ENCODE measurements around the gene NSD2.
A peak's percentile ranks its signal among the peaks of the same experiment; 100 is the strongest.
"Not testable (repeated sequence)": the region's sequence is repeated elsewhere in the genome, so short reads cannot be mapped to it uniquely, and the experiment has no call there.

The NSD2 gene

DNA sequence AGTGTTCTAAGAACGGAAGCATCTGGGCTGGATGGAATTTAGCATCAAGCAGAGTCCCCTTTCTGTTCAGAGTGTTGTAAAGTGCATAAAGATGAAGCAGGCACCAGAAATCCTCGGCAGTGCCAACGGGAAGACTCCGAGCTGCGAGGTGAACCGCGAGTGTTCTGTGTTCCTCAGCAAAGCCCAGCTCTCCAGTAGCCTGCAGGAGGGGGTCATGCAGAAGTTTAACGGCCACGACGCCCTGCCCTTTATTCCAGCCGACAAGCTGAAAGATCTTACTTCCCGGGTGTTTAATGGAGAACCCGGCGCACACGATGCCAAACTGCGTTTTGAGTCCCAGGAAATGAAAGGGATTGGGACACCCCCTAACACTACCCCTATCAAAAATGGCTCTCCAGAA lies 29.4 kb downstream of the NSD2 start:
- DNase-seq (no peak), ATAC-seq (replicated peaks) (no peak)
- Mint-ChIP-seq H3K27ac (peak overlapping the region in 1 of 2 donors; percentile 38), H3K9me3 (no peaks in the 10 kb centered on the region), H3K27me3 (no peaks in the 10 kb centered on the region), H3K4me1 (ENCODE audit: low read depth in 2 of 2) (peaks cover 10 to 12% of the 10 kb centered on the region in 2 donors), H3K4me3 (no peak overlapping the region), H3K36me3 (ENCODE audit: insufficient read depth) (peaks cover 22% of the 10 kb centered on the region)

DNA sequence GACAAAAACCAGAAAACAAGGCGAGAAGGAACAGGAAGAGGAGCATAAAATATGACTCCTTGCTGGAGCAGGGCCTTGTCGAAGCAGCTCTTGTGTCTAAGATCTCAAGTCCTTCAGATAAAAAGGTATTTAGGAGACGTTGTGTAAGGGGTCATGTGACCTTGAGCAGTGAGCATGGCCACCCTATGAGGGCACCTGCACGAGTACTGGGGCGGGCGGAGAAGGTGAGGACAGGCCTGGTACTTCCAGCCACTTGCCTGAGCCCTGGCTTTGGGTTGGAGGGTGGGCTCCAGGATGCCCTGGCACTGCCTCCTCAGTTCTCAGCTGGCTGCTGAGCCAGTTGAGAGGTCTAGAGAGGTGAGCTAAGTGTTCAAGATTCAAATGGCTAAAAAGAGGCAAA lies 29.9 kb downstream of the NSD2 start:
- Mint-ChIP-seq H3K4me3 (no peak overlapping the region), H3K36me3 (ENCODE audit: insufficient read depth) (peaks cover 22% of the 10 kb centered on the region), H3K27ac (peak overlapping the region in 1 of 2 donors; percentile 38), H3K4me1 (ENCODE audit: low read depth in 2 of 2) (peaks cover 10 to 12% of the 10 kb centered on the region in 2 donors), H3K27me3 (no peaks in the 10 kb centered on the region), H3K9me3 (no peaks in the 10 kb centered on the region)
- no peak for DNase-seq
- no peak for ATAC-seq (replicated peaks)

DNA sequence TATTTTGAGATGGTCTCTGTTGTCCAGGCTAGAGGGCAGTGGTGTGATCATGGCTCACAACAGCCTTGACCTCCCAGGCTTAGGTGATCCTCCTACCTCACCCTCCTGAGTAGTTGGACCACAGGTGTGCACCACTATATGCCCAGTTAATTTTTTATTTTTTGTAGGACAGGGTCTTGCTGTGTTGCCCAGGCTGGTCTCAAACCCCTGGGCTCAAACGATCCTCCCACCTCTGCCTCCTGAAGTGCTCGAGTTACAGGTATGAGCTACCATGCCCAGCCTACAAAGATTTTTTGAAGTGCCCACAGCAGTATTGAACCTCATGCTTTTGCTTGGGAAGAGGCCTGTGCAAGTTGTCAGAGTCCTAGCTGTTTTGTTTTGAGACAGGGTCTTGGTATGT lies 31.1 kb downstream of the NSD2 start:
- H3K27me3 Mint-ChIP-seq: no peaks in the 10 kb centered on the region
- H3K36me3 Mint-ChIP-seq (ENCODE audit: insufficient read depth): peaks cover 25% of the 10 kb centered on the region
- H3K9me3 Mint-ChIP-seq: no peaks in the 10 kb centered on the region
- no peak for DNase-seq
- no peak for ATAC-seq (replicated peaks)
- H3K4me3 Mint-ChIP-seq: no peak overlapping the region
- peak overlapping the region in 1 of 2 donors; percentile 38 for H3K27ac Mint-ChIP-seq
- H3K4me1 Mint-ChIP-seq (ENCODE audit: low read depth in 2 of 2): peaks cover 12 to 14% of the 10 kb centered on the region in 2 donors

DNA sequence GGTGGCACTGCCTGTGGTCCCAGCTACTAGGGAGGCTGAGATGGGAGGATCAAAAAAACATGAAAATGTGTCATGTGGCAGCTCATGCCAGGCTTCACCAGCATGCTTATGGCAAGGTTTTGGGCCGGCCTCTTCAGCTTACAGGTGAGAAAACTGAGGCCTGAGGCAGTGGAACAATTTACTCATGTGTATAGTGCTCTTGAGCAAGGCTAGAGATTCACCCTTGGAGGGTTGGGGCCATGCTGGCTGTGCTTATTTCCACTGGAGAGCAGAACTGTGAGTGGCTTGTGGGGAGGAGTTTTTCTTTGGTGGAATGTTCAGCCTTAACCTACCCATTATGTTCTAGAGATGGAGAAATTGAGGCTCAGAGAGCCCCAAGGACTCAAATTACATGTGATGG lies 31.8 kb downstream of the NSD2 start:
- no peaks in the 10 kb centered on the region for H3K9me3 Mint-ChIP-seq
- ATAC-seq (replicated peaks): no peak
- peak overlapping the region in 1 of 2 donors; percentile 44 for H3K27ac Mint-ChIP-seq
- no peak overlapping the region for H3K4me3 Mint-ChIP-seq
- peaks cover 13 to 15% of the 10 kb centered on the region in 2 donors for H3K4me1 Mint-ChIP-seq (ENCODE audit: low read depth in 2 of 2)
- H3K27me3 Mint-ChIP-seq: no peaks in the 10 kb centered on the region
- peaks cover 25% of the 10 kb centered on the region for H3K36me3 Mint-ChIP-seq (ENCODE audit: insufficient read depth)
- no peak for DNase-seq

DNA sequence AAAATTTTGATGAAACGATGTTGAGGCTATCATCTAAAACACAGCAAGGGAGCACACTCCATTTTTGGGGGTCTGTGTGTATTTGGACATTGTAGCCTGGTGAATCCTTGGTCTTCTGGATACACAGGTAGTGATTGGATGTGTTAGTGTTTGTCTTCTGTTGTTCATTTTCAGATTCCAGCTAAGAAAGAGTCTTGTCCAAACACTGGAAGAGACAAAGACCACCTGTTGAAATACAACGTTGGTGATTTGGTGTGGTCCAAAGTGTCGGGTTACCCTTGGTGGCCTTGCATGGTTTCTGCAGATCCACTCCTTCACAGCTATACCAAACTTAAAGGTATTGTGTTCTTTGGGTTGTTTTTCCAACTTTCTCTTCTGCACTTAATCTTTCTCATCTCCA lies 32.8 kb downstream of the NSD2 start:
- Mint-ChIP-seq H3K27me3 (no peaks in the 10 kb centered on the region), H3K36me3 (ENCODE audit: insufficient read depth) (peaks cover 25% of the 10 kb centered on the region), H3K27ac (no peak overlapping the region), H3K4me1 (ENCODE audit: low read depth in 2 of 2) (peaks cover 15 to 16% of the 10 kb centered on the region in 2 donors), H3K4me3 (no peak overlapping the region), H3K9me3 (no peaks in the 10 kb centered on the region)
- ATAC-seq (replicated peaks) (no peak), DNase-seq (no peak)

DNA sequence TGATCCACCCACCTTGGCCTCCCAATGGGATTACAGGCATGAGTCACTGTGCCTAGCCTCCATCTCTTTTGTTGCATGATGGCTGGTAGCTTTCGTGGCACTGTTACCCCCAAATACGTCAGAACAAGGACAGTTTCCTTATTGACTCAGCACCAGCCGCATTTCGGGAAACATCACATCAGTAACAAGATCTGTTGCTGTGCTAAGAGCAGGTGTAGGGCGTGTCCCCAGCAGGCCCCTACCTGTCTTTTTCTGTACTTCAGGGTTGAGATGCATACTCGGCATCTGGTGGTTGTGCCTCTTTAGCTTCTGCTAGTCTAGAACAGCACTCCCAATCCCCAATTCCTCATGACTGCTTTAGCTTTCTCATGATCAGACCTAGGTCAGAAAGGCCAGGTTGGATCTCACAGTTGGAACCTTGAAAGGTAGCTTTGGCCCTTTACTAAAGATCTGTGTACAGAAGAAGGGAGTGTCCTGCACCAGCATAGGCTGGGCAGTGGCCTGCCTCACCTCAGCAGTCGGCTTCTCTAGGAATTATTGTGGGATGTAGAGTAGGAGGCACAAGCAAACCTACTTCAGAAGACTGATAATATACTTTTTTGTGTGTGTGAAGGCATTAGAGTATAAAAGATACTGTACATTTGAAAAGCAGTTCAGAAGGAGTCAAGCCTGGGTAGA lies 36.8 kb downstream of the NSD2 start:
- Mint-ChIP-seq H3K4me3 (no peak overlapping the region), H3K27me3 (no peaks in the 10 kb centered on the region), H3K27ac (peak overlapping the region; percentile 47 to 82), H3K36me3 (ENCODE audit: insufficient read depth) (peaks cover 16% of the 10 kb centered on the region), H3K4me1 (ENCODE audit: low read depth in 2 of 2) (peaks cover 14% of the 10 kb centered on the region in 2 donors), H3K9me3 (no peaks in the 10 kb centered on the region)
- ATAC-seq (replicated peaks) (no peak), DNase-seq (no peak)

DNA sequence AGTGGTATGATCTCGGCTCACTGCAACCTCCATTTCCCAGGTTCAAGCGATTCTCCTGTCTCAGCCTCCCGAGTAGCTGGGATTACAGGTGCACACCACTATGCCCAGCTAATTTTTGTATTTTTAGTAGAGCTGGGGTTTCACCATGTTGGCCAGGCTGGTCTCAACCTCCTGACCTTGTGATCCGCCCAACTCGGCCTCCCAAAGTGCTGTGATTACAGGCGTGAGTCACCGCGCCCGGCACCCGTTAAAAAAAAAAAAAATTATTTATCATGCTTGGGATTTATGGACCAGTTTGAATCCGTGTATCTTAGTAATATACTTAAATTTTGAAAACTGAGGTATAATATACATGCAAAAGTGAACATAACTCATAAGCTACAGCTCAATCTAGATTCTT lies 38.5 kb downstream of the NSD2 start:
- ATAC-seq (replicated peaks); DNase-seq; H3K27ac Mint-ChIP-seq; H3K4me3 Mint-ChIP-seq; H3K9me3 Mint-ChIP-seq; H3K27me3 Mint-ChIP-seq: not testable (repeated sequence)
- Mint-ChIP-seq H3K36me3 (ENCODE audit: insufficient read depth) (peaks cover 11% of the 10 kb centered on the region), H3K4me1 (ENCODE audit: low read depth in 2 of 2) (peaks cover 10 to 14% of the 10 kb centered on the region in 2 donors)

DNA sequence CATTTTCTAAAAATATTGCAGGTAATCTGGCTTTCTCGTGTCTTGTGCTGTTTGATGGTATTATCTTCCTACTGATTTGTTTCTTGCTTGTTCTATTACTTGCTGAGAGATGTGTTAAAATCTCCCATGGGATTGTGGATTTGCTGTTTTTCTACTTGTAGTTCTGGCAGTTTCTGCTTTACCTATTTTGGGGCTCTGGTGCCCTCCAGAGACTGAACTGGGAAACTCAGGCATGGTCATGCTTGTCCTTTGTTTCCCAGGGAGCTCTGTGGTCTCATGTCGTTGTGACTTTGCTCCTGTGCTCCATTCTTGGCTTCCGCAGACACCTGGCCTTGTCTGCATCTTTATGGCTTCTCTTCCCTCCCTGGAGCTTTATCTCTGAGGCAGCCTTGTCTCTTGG lies 39.5 kb downstream of the NSD2 start:
- DNase-seq (no peak), ATAC-seq (replicated peaks) (no peak)
- H3K27me3 Mint-ChIP-seq: no peaks in the 10 kb centered on the region
- no peak overlapping the region for H3K4me3 Mint-ChIP-seq
- H3K27ac Mint-ChIP-seq: peak overlapping the region in 1 of 2 donors; percentile 24
- no peaks in the 10 kb centered on the region for H3K9me3 Mint-ChIP-seq
- H3K4me1 Mint-ChIP-seq (ENCODE audit: low read depth in 2 of 2): peaks cover 13 to 14% of the 10 kb centered on the region in 2 donors
- H3K36me3 Mint-ChIP-seq (ENCODE audit: insufficient read depth): peaks cover 11% of the 10 kb centered on the region

DNA sequence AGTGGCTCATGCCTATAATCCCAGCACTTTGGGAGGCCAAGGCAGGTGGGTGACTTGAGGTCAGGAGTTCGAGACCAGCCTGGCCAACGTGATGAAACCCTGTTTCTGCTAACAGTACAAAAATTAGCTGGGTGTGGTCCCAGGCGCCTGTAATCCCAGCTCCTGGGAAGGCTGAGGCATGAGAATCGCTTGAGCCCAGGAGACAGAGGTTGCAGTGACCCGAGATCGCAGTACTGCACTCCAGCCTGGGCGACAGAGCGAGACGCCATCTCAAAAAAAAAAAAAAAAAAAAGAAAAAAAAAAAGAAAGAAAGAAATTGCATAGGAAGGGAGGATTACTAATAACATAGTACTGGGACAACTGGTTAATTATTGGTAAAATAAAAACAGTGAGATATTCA lies 40.1 kb downstream of the NSD2 start:
- not testable (repeated sequence) for ATAC-seq (replicated peaks); H3K9me3 Mint-ChIP-seq; H3K27me3 Mint-ChIP-seq; DNase-seq; H3K4me3 Mint-ChIP-seq; H3K27ac Mint-ChIP-seq
- Mint-ChIP-seq H3K36me3 (ENCODE audit: insufficient read depth) (peaks cover 11% of the 10 kb centered on the region), H3K4me1 (ENCODE audit: low read depth in 2 of 2) (peaks cover 13 to 14% of the 10 kb centered on the region in 2 donors)

DNA sequence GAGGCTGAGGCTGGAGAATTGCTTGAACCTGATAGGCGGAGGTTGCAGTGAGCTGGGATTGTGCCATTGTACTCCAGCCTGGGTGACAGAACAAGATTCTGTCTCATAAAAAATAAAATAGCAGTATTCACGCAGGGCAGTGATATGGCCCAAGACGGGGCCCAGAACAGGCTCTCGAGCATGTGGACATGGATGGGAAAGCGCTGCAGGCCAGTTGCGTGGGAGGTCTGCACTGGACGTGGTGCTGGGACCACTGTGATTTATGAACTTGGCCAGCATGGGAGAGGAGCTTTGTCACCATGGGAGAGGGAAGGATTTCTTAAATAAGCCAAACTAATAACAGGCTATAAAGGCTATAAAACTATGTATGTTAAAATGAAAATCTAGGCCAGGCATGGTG lies 51.6 kb downstream of the NSD2 start:
- no peaks in the 10 kb centered on the region for H3K27me3 Mint-ChIP-seq
- no peak overlapping the region for H3K4me3 Mint-ChIP-seq
- peaks cover 0 to 3% of the 10 kb centered on the region in 2 donors for H3K4me1 Mint-ChIP-seq (ENCODE audit: low read depth in 2 of 2)
- no peak for DNase-seq
- H3K27ac Mint-ChIP-seq: no peak overlapping the region
- H3K9me3 Mint-ChIP-seq: no peaks in the 10 kb centered on the region
- ATAC-seq (replicated peaks): no peak
- peaks cover 31% of the 10 kb centered on the region for H3K36me3 Mint-ChIP-seq (ENCODE audit: insufficient read depth)

DNA sequence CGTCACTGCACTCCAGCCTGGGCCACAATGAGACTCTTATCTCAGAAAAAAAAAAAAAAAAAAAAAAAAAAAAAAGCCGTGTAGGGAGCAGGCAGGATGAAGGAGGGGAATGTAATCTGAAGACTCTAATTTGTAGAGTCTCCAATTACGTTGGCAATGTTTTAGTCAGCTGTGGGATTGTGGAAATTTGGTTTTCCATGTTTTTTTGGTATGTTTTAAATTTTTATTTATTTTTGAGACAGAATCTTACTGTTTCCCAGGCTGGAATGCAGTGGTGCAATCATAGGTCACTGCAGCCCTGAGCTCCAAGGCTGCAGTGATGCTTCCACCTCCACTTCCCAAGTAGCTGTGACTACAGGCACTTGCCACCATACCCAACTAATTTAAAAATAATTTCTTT lies 56.5 kb downstream of the NSD2 start:
- no peak for DNase-seq
- H3K36me3 Mint-ChIP-seq (ENCODE audit: insufficient read depth): peaks cover 18% of the 10 kb centered on the region
- H3K9me3 Mint-ChIP-seq: no peaks in the 10 kb centered on the region
- H3K27me3 Mint-ChIP-seq: no peaks in the 10 kb centered on the region
- no peak overlapping the region for H3K4me3 Mint-ChIP-seq
- no peak for ATAC-seq (replicated peaks)
- peaks cover 3 to 5% of the 10 kb centered on the region in 2 donors for H3K4me1 Mint-ChIP-seq (ENCODE audit: low read depth in 2 of 2)
- H3K27ac Mint-ChIP-seq: no peak overlapping the region

DNA sequence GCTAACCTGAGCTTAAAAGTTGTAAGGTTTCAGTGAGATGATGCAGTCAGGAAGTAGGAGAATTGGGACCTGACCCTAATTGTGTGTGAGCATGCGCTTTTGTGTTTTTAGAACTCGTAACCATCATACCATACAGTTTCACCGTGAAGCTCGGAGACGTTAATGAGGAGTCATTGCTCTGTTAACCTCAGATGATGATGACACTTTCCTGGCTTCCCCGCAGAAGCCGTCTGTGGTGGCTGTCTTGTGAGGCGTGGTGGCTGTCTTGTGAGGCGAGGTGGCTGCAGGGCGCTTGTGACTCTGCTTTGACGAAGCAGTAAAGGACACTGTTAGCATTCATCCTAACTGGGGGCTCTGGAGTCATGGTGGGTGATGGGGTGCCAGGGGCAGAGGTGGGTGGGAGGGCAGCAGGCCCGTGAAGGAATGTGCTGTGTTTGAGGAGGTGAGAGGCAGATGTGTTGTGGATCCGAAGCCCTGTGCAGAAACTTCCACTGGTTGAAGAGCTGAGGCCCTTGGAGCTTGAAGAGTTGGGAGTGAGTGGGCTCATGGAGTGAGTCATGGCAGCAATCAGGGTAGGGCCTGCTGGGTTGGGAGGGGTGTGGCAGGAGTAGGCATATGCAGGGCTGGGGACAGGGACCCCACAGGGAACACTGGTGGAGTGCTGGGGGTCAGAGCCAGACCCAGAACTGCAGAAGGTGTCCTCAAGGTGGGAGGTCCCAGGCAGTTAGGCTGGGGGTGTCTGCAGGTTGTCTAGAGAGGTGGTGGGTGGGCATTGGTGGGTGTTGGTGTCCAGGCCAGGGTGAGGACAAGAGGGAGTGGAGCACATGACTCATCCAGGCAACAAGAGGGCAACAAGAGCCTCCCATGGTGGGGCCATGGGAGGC lies 57.4 kb downstream of the NSD2 start:
- ATAC-seq (replicated peaks): peak; percentile 93
- Mint-ChIP-seq H3K9me3 (no peaks in the 10 kb centered on the region), H3K27ac (peak overlapping the region; percentile 67)

DNA sequence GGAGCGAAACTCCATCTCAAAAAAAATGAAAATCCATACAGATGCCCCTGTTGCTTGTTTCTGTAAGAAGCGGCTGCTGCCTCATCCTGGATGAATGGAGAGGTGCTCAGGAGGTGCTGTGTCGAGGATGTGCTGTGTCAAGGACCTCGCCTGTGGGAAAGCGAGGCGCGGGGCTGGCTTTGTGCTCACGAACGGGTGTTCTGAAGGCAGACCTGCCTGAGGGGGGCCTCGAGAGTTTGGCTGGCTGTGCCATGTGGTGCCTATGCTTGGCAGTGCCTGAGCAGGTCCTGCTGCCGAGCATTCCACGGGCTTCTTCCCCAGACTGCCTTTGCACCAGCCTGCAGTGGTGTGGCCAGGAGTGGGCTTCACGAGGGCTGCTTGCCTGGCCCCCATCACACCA lies 61.5 kb downstream of the NSD2 start:
- Mint-ChIP-seq H3K4me1 (ENCODE audit: low read depth in 2 of 2) (peaks cover 0 to 5% of the 10 kb centered on the region in 2 donors), H3K4me3 (no peak overlapping the region), H3K27ac (no peak overlapping the region), H3K27me3 (no peaks in the 10 kb centered on the region), H3K36me3 (ENCODE audit: insufficient read depth) (peaks cover 19% of the 10 kb centered on the region), H3K9me3 (no peaks in the 10 kb centered on the region)
- DNase-seq: no peak
- ATAC-seq (replicated peaks): no peak

More for the DNA sequence above, 57.4 kb downstream of the NSD2 start:
- Mint-ChIP-seq H3K4me1 (ENCODE audit: low read depth in 2 of 2) (peaks cover 3 to 5% of the 10 kb centered on the region in 2 donors), H3K4me3 (no peak overlapping the region), H3K27me3 (no peaks in the 10 kb centered on the region), H3K36me3 (ENCODE audit: insufficient read depth) (peaks cover 18% of the 10 kb centered on the region)
- peak in 1 of 3 experiments; percentile 2 for DNase-seq

DNA sequence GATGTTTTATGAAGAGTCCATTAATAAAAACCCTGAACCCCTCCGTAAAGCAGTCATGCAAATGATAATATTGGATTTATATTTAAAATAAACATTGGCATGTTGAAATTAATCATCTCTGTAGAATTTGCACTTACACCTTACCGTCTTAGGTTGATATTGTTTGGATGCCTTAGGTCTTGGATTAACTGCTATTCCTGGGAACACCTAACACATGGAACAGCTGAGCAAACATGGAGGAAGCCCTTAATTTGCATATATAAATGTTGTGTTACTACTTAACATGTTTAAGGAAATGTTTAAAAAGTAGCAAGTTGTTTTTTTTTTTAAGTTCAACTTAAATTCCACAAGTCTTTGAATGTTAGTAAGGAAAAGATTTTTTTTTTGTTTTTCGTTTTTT lies 62.5 kb downstream of the NSD2 start:
- no peak for DNase-seq
- Mint-ChIP-seq H3K27ac (no peak overlapping the region), H3K4me1 (ENCODE audit: low read depth in 2 of 2) (peaks cover 0 to 3% of the 10 kb centered on the region in 2 donors), H3K27me3 (no peaks in the 10 kb centered on the region), H3K36me3 (ENCODE audit: insufficient read depth) (peaks cover 22% of the 10 kb centered on the region), H3K9me3 (no peaks in the 10 kb centered on the region), H3K4me3 (no peak overlapping the region)
- ATAC-seq (replicated peaks): no peak
